ENCODE measurements around the gene ZNF521. TPM values are rescaled to one million over a fixed set of nuclear protein-coding genes. Genes with fewer than 3 reads are reported as not detected.

The ZNF521 gene
- 10 to 100 TPM; 38.7 to 51.3 (median 44.5) TPM for total RNA-seq
- polyA plus RNA-seq: 10 to 100 TPM; 24.3 to 26.1 TPM
- long read RNA-seq, donor 1, partial matches to known transcripts: 19 of 22 reads
- long read RNA-seq, donor 1, other reads (novel, unspliced or antisense): 3 of 22 reads
- long read RNA-seq, donor 2, full-length matches to known transcripts: 2 of 2 reads
- long read RNA-seq, donor 2, partial matches to known transcripts: 0 of 2 reads
- long read RNA-seq, donor 2, other reads (novel, unspliced or antisense): 0 of 2 reads
- long read RNA-seq, donor 3, full-length matches to known transcripts: 23 of 46 reads
- long read RNA-seq, donor 3, partial matches to known transcripts: 18 of 46 reads
- long read RNA-seq, donor 3, other reads (novel, unspliced or antisense): 5 of 46 reads

DNA sequence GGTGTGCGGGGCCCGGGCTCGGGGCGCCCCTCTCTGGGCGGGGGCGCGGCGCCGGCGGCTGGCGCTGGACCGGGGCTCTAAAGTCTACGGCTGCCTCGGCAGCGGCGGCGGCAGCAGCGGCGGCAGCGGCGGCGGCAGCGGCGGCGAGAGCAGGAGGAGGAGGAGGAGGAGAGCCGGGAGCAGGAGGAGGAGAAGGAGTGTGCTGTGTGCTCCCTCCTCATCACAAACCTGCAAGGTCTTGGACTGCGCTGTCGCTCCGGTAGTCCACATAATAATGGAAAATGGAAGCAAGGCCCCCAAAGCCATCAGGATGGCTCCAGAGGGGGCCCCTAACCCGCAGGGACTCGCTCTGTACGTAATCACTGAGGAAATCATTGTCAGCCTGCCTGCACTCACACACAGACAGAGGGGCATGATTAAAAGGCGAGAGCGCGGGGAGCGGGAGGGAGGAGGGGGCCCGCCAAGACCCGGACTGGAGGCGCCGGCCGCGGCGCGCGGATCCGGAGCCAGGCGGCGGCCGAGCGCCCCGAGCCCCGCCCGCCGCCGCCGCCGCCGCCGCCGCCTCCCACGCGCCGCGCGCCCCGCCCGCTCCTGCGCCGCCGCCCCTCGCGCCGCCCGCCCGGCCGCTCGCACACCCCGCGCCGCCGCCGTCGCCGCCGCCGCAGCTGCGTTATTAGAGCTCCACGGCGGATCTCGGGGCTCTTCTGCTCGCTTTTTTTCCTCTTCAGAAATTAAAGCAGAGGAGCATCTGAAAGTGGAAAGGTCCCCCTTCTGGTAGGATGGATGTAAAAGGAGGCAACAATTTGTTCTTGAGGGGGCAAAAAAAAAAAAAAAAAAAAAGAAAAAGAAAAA, at the start of gene ZNF521:
ZNF521 (minus strand) TSS at position 390 of the 852 bp plus-strand sequence. CDS start 1,220 bp downstream, outside the sequence.
- peak within 1 kb of the TSS; percentile 78 for H3K4me3 ChIP-seq
- no peaks in the 10 kb centered on the region for H3K27me3 ChIP-seq
- H3K4me1 ChIP-seq (ENCODE audit: insufficient read depth): no peaks in the 10 kb centered on the region
- intact Hi-C loops (cut with DNase I): loop anchor here in 3 of 4 donors (2.0 to 10.0 kb wide), 2 partner anchors 121 to 477 kb away; no protein-coding TSS in a partner anchor
- H3K36me3 ChIP-seq: no peaks in the 10 kb centered on the region
- TF ChIP-seq, protein P1, sequence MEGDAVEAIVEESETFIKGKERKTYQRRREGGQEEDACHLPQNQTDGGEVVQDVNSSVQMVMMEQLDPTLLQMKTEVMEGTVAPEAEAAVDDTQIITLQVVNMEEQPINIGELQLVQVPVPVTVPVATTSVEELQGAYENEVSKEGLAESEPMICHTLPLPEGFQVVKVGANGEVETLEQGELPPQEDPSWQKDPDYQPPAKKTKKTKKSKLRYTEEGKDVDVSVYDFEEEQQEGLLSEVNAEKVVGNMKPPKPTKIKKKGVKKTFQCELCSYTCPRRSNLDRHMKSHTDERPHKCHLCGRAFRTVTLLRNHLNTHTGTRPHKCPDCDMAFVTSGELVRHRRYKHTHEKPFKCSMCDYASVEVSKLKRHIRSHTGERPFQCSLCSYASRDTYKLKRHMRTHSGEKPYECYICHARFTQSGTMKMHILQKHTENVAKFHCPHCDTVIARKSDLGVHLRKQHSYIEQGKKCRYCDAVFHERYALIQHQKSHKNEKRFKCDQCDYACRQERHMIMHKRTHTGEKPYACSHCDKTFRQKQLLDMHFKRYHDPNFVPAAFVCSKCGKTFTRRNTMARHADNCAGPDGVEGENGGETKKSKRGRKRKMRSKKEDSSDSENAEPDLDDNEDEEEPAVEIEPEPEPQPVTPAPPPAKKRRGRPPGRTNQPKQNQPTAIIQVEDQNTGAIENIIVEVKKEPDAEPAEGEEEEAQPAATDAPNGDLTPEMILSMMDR (IDR thresholded peaks at IDR 0.05): peak in 1 of 3 donors; percentile 22
- TF ChIP-seq POLR2A (IDR thresholded peaks at IDR 0.05) (peak; percentile 56), EP300 (IDR thresholded peaks at IDR 0.05) (no peak)
- WGBS, 3 donors: 0 to 1% (median 1%) methylated on average over 64 to 91 of the region's 91 CpGs
- peak; percentile 85 to 89 (median 87) for DNase-seq
- H3K9me3 ChIP-seq: no peaks in the 10 kb centered on the region
- H3K27ac ChIP-seq: peak within 1 kb of the TSS; percentile 98

DNA sequence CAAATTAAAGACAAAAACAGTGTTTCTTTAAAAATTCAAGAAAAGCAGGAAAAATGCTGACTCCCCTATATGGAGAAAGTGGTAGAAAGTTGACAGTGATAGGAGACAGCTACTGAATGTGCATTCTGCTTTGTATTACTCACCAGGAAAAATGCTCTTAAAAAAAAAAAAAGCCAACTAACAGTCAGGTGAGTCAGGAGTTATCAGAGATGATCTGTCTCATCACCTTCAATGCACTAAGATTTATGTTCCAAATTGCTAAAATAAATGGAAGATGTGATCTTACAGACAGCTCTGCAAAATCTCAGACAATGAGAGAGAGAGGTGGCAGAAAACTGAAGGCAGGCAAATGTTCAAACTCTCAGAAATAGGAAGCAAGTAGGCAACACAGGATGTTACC, 47.6 kb upstream of the ZNF521 start:
- H3K27ac ChIP-seq: no peak overlapping the region
- no peak for DNase-seq
- intact Hi-C loops (cut with DNase I): no loop called here

DNA sequence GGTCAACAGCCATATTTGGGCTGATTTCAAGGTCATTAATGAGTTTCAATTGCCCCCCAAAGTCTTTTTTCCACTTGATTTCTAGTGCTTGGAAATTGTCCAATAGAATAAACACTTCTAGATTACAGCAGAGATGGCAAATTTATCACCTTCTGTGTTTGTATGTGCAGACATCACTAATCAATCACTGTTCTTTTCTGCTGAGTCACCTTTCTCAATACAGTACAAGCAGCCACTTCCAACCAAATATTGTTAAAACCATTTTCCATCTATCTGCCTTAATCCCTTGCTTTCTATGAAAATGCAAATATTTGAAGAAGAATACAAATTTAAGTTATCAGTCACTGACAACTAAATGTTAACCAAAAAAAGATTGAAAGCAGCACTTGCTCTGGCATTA, 40.2 kb upstream of the ZNF521 start:
- DNase-seq: no peak
- Histone ChIP-seq H3K9me3 (no peaks in the 10 kb centered on the region), H3K4me1 (ENCODE audit: insufficient read depth) (no peaks in the 10 kb centered on the region), H3K27ac (no peak overlapping the region), H3K36me3 (no peaks in the 10 kb centered on the region), H3K27me3 (no peaks in the 10 kb centered on the region), H3K4me3 (no peak overlapping the region)
- no peak for TF ChIP-seq EP300 (IDR thresholded peaks at IDR 0.05)
- TF ChIP-seq, protein P1 (IDR thresholded peaks at IDR 0.05): no peak
- TF ChIP-seq POLR2A (IDR thresholded peaks at IDR 0.05): no peak
- intact Hi-C loops (cut with DNase I): no loop called here

More for the DNA sequence above, 47.6 kb upstream of the ZNF521 start:
- no peaks in the 10 kb centered on the region for H3K4me1 ChIP-seq (ENCODE audit: insufficient read depth)
- H3K4me3 ChIP-seq: no peak overlapping the region
- H3K27me3 ChIP-seq: no peaks in the 10 kb centered on the region
- TF ChIP-seq POLR2A (IDR thresholded peaks at IDR 0.05) (no peak), EP300 (IDR thresholded peaks at IDR 0.05) (no peak)
- TF ChIP-seq, protein P1 (IDR thresholded peaks at IDR 0.05): no peak
- no peaks in the 10 kb centered on the region for H3K36me3 ChIP-seq
- H3K9me3 ChIP-seq: no peaks in the 10 kb centered on the region

DNA sequence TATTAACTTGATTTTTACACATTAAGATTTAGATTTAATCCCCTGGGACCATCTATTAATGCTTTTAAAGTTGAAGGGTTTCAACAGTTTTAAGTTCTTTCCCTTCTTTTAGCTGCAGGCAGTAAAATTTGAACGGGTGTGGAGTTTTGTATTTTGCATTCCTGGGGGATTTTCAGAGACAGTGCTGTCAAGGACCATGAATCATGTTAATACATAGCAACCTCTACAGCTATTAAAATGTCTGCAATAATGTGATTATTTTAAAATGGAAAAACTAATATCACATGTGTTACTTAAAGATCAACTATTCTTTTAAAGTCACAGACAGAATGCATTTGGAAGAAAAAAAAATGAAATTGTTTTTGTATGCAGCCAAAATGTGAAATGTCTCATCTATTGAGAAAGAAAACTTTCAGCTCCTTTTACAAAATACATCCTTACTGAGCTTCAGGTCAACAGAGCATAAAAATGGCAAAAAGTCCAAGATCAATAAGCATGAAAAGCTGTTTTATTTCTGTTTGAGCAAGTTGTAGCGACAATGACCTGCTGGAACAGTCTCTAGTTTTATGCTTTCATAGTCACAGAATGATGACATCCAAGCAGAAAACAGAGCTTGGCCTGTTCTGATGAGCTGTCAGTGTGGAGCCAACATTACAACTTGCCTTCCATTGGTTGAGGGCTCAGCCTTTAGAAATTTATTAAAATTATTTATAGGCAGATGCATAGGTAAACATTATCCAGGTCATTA, 21.6 kb upstream of the ZNF521 start:
- WGBS, 3 donors: 45 to 51% (median 48%) methylated on average over 2 of the region's 2 CpGs
- H3K36me3 ChIP-seq: no peaks in the 10 kb centered on the region
- H3K27me3 ChIP-seq: no peaks in the 10 kb centered on the region
- DNase-seq: no peak
- intact Hi-C loops (cut with DNase I): no loop called here
- H3K27ac ChIP-seq: no peak overlapping the region
- H3K4me3 ChIP-seq: no peak overlapping the region
- no peaks in the 10 kb centered on the region for H3K9me3 ChIP-seq
- no peak for TF ChIP-seq EP300 (IDR thresholded peaks at IDR 0.05)
- TF ChIP-seq, protein P1 (IDR thresholded peaks at IDR 0.05): no peak
- no peak for TF ChIP-seq POLR2A (IDR thresholded peaks at IDR 0.05)
- H3K4me1 ChIP-seq (ENCODE audit: insufficient read depth): no peaks in the 10 kb centered on the region
